Neural crest cell (in vitro differentiated cells): ENCODE measurements around the gene KDM4C. TPM values are rescaled to one million over a fixed set of nuclear protein-coding genes. Genes with fewer than 3 reads are reported as not detected.

Source experiments
- DNase-seq: peaks from one replicate; pipeline ENCODE4 v3.0.0; 2021; ENCODE audit warnings: low read depth, mixed read lengths, low spot score
- H3K27ac Mint-ChIP-seq: one replicate; pipeline ENCODE4 v1.8.0; 2021; ENCODE audit warnings: mild to moderate bottlenecking, mixed read lengths; ENCODE audit not compliant: unreplicated experiment
- H3K27me3 Mint-ChIP-seq: 2 replicates; pipeline ENCODE4 v1.8.0; 2021; ENCODE audit warnings: low read depth, mild to moderate bottlenecking, mixed read lengths
- H3K36me3 Mint-ChIP-seq: 2 replicates; pipeline ENCODE4 v1.8.0; 2021; ENCODE audit warnings: low read depth, mild to moderate bottlenecking, mixed read lengths
- H3K4me1 Mint-ChIP-seq: 2 replicates; pipeline ENCODE4 v1.8.0; 2021; ENCODE audit warnings: mixed read lengths
- H3K4me3 Mint-ChIP-seq: one replicate; pipeline ENCODE4 v1.8.0; 2021; ENCODE audit warnings: mild to moderate bottlenecking, mixed read lengths
- H3K9me3 Mint-ChIP-seq: 2 replicates; pipeline ENCODE4 v1.8.0; 2021; ENCODE audit warnings: mixed read lengths
- total RNA-seq: library from RNA; stranded (reverse); gene quantifications from 2 replicates; pipeline ENCODE4 v1.2.1, GENCODE V29; 2021
- TF ChIP-seq, protein P1 (sequence below): fragments of 200-600 bp; sonication (generic); conservative IDR thresholded peaks from 2 replicates; pipeline ENCODE4 v1.5.0; 2021; ENCODE audit warnings: antibody characterized with exemption, mild to moderate bottlenecking

Gene KDM4C
- total RNA-seq, 1 donor from 2014 or later = 11.2 TPM

DNA sequence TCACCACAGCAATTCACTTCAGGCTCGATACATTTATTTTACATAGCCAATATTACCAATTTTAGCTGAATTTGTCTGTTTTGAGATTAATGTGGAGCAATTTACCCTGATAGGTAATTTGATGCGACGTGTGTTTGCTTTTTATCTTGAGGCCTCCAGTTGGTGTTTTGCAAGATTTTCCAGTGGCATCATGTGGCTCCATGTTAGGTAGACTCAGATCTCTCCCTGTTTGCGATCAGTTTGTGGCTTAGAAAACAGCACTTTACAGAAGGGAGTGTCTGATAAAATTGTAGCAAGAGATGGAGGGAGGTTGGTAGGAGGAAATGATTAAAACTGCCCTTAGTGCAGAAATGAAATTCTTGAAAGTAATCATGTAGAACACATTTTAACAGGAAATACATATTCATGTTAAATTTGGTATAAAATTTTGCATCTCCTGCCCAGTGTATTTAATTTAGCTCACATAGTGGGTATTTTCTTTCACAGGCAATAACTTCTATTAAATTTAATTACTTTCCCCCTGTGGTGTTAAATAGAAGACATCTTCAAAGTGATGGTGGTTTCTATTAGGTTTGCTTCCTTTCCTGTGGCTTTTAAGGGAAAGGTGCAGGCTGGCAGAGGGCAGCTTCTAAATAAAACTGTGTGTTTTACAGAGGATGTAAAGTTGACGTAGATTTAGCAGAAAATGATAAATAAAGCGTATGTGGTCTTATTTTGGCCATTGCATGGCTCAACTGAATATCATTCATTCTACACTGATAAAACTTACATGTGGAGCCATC lies 135.8 kb downstream of the KDM4C start:
- Mint-ChIP-seq H3K36me3 (peaks cover 3% of the 10 kb centered on the region), H3K4me1 (peaks cover 4% of the 10 kb centered on the region), H3K27ac (no peak overlapping the region), H3K9me3 (no peaks in the 10 kb centered on the region), H3K27me3 (no peaks in the 10 kb centered on the region), H3K4me3 (no peak overlapping the region)
- TF ChIP-seq, protein P1, sequence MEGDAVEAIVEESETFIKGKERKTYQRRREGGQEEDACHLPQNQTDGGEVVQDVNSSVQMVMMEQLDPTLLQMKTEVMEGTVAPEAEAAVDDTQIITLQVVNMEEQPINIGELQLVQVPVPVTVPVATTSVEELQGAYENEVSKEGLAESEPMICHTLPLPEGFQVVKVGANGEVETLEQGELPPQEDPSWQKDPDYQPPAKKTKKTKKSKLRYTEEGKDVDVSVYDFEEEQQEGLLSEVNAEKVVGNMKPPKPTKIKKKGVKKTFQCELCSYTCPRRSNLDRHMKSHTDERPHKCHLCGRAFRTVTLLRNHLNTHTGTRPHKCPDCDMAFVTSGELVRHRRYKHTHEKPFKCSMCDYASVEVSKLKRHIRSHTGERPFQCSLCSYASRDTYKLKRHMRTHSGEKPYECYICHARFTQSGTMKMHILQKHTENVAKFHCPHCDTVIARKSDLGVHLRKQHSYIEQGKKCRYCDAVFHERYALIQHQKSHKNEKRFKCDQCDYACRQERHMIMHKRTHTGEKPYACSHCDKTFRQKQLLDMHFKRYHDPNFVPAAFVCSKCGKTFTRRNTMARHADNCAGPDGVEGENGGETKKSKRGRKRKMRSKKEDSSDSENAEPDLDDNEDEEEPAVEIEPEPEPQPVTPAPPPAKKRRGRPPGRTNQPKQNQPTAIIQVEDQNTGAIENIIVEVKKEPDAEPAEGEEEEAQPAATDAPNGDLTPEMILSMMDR = no peak
- no peak for DNase-seq

DNA sequence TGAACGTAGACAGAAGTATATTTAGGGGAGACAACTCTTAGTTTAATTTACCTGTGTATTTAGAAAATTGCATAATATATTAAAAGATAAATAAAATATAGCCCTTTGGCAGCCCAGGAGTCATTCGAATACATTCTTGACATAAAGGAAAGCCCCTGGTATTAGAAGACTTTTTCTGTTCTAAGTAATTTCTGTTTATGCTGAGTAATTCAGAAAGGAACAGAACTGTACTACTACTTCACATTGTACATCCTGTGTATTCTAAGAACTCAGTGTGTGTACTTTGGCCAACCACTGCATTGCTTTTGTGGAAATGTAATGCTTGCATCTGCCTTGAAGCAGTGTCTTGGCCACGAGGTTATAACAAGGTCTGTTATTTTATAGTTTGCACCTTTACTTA lies 136.4 kb downstream of the KDM4C start:
- H3K27ac Mint-ChIP-seq = no peak overlapping the region
- H3K4me1 Mint-ChIP-seq = peaks cover 4% of the 10 kb centered on the region
- peaks cover 3% of the 10 kb centered on the region for H3K36me3 Mint-ChIP-seq
- DNase-seq = no peak
- no peak overlapping the region for H3K4me3 Mint-ChIP-seq
- no peaks in the 10 kb centered on the region for H3K9me3 Mint-ChIP-seq
- no peaks in the 10 kb centered on the region for H3K27me3 Mint-ChIP-seq
- TF ChIP-seq, protein P1 = no peak

DNA sequence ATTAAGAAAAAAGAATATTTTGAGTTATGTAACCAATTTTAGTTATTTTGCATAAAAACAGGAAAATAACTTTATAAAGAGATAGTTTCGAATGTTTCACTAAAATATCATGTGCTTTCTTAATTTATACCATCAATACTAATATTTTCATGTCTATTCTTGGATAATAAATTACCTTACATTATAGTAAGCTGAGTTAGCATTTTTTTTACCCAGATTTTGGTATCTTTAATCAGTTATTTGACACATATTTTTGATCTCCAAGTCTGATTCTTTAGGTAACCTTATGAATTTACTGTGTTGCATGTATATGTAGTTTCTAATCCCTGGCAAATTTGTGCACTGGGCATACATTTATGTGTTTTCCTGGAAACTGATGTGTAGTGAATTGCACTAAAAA lies 138.0 kb downstream of the KDM4C start:
- Mint-ChIP-seq H3K9me3 (no peaks in the 10 kb centered on the region), H3K36me3 (peaks cover 3% of the 10 kb centered on the region), H3K27ac (no peak overlapping the region), H3K4me3 (no peak overlapping the region), H3K27me3 (no peaks in the 10 kb centered on the region), H3K4me1 (peaks cover 4% of the 10 kb centered on the region)
- no peak for DNase-seq
- TF ChIP-seq, protein P1 = no peak

DNA sequence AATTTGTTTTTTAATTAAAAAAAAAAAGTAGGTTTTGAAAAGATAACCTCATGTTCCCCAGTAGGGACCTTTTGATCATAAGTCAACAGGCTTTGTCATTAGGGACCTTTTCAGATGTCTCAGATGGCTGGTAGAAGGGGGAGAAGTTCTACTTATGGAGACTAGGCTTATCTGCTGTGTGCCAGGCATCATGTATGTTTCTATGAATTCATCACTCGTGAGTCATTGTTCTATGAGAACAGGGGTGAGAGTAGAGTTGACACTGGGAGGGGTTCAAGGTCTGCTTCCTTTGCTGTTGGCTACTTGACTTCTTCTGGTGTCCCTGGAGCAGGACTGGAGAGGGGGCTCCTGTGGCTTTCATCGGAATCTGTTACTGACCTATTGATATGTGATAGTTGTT lies 138.8 kb downstream of the KDM4C start:
- no peak overlapping the region for H3K27ac Mint-ChIP-seq
- DNase-seq = no peak
- H3K9me3 Mint-ChIP-seq = no peaks in the 10 kb centered on the region
- TF ChIP-seq, protein P1 = no peak
- peaks cover 4% of the 10 kb centered on the region for H3K4me1 Mint-ChIP-seq
- peaks cover 3% of the 10 kb centered on the region for H3K36me3 Mint-ChIP-seq
- H3K27me3 Mint-ChIP-seq = no peaks in the 10 kb centered on the region
- no peak overlapping the region for H3K4me3 Mint-ChIP-seq

DNA sequence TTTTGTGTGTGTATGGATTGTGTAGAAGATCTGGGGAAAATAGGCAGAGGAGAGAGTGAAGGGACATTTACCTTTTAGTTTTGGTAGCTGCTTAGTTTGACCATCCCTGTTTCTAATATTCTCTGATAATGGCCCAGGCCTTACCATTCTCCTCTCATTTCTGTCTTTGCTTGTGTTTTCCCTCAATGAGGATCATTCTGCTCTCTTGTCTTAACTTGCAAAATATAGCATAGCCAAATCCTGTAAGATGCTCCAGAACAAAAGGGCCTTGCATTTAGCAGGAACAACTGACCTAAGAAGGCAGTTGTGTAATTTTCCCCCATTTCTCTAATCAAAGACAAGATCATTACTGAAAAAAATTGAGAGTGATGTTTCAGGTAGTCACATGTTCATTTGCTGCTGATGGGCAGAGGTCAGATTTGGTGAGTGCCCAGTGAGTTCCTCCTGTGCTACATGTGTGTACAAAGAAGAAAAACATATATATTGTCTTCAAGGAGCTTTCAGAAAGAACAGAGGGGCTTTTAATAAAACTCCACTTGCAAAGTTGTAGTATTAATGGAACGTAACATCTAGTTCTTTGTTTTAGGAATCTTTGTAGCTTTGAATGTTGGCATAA lies 139.5 kb downstream of the KDM4C start:
- Mint-ChIP-seq H3K27me3 (no peaks in the 10 kb centered on the region), H3K9me3 (no peaks in the 10 kb centered on the region), H3K27ac (no peak overlapping the region), H3K36me3 (peaks cover 3% of the 10 kb centered on the region), H3K4me1 (peaks cover 4% of the 10 kb centered on the region), H3K4me3 (no peak overlapping the region)
- DNase-seq = no peak
- TF ChIP-seq, protein P1 = no peak
